Right renal cortex interstitium (tissue), 3 donors: ENCODE results near the gene VWA2. TPM values are rescaled to one million over a fixed set of nuclear protein-coding genes. Genes with fewer than 3 reads are reported as not detected.

Experiments
- DNase-seq, 3 donors: peaks; one replicate each; pipeline ENCODE4 v3.0.0-alpha.2; 2013; ENCODE audit warnings: low read depth in 3 of 3, low spot score in 2 of 3
- polyA plus RNA-seq, 3 donors: library from polyadenylated mRNA; unstranded; fragments of 120-200 nt; gene quantifications; one replicate each; pipeline ENCODE4 v1.2.1, GENCODE V29; 2013; ENCODE audit not compliant: insufficient read length in 3 of 3

The VWA2 gene
- polyA plus RNA-seq: 1 to 10 TPM; 1.6 to 2.1 (median 1.7) TPM

- DNase-seq: no peak
These were observed at the start of gene VWA2 for GRCh38 chr10:114239117-114239993. TSS of gene VWA2 (plus strand) at chr10:114239254. CDS start at chr10:114248714, 9,460 bp downstream.

- DNase-seq: no peak
These were observed 49.4 kb upstream of the VWA2 start for GRCh38 chr10:114189700-114190099.

- DNase-seq: no peak
These were observed 44.0 kb upstream of the VWA2 start for GRCh38 chr10:114195079-114195478.

GRCh38 chr10:114199239-114199638, 39.8 kb upstream of the VWA2 start:
- no peak for DNase-seq

- DNase-seq: no peak
These were observed 36.2 kb upstream of the VWA2 start for GRCh38 chr10:114202812-114203211.

GRCh38 chr10:114206902-114207301, 32.2 kb upstream of the VWA2 start:
- DNase-seq: no peak

GRCh38 chr10:114207349-114207748, 31.7 kb upstream of the VWA2 start:
- no peak for DNase-seq

- DNase-seq: no peak
These were observed 30.7 kb upstream of the VWA2 start for GRCh38 chr10:114208351-114208750.

- no peak for DNase-seq
These were observed 26.9 kb upstream of the VWA2 start for GRCh38 chr10:114212153-114212552.

- DNase-seq: no peak
These were observed 24.0 kb upstream of the VWA2 start for GRCh38 chr10:114215033-114215432.

GRCh38 chr10:114220281-114220680, 18.8 kb upstream of the VWA2 start:
- no peak for DNase-seq

GRCh38 chr10:114221235-114221634, 17.8 kb upstream of the VWA2 start:
- no peak for DNase-seq

- DNase-seq: no peak
These were observed 16.0 kb upstream of the VWA2 start for GRCh38 chr10:114223066-114223465.

GRCh38 chr10:114228156-114228555, 10.9 kb upstream of the VWA2 start:
- no peak for DNase-seq

- no peak for DNase-seq
These were observed 6.4 kb upstream of the VWA2 start for GRCh38 chr10:114232561-114233176.

- DNase-seq: no peak
These were observed 5.6 kb upstream of the VWA2 start for GRCh38 chr10:114233482-114233881.

- DNase-seq: no peak
These were observed 4.9 kb upstream of the VWA2 start for GRCh38 chr10:114234132-114234531.

- no peak for DNase-seq
These were observed 916 bp downstream of the VWA2 start for GRCh38 chr10:114239994-114240345.

- no peak for DNase-seq
These were observed 3.2 kb downstream of the VWA2 start for GRCh38 chr10:114242235-114242634.

GRCh38 chr10:114243661-114244060, 4.6 kb downstream of the VWA2 start:
- DNase-seq: no peak

GRCh38 chr10:114244126-114244525, 5.1 kb downstream of the VWA2 start:
- DNase-seq: no peak

GRCh38 chr10:114245121-114245791, 6.2 kb downstream of the VWA2 start:
- DNase-seq: no peak
